ENCODE data around the gene FFAR2. TPM values are rescaled to one million over a fixed set of nuclear protein-coding genes. Genes with fewer than 3 reads are reported as not detected.

Gene FFAR2
- total and polyA plus RNA-seq, 9 of the 15 experiments (the other 6 are each of a cell fraction or from before 2014, with no cell fraction given) = not detected

- ChIA-PET CTCF (ENCODE audit: low intra/inter-chr PET ratio) (no interaction called here), POLR2A (no interaction called here)
- Histone ChIP-seq H3K9ac (ENCODE audit: insufficient read depth in 1 of 2, low read depth in 2 of 2, low read length in 2 of 2) (no peak overlapping the region), H2AFZ (ENCODE audit: low read depth, low read length) (no peak overlapping the region), H3K79me2 (ENCODE audit: control insufficient read depth, insufficient read depth, low read length) (no peaks in the 10 kb centered on the region), H3K27ac (ENCODE audit: extremely low read depth, low read depth, low read length) (no peak overlapping the region), H3K36me3 (ENCODE audit: control insufficient read depth, insufficient read depth, low read length) (no peaks in the 10 kb centered on the region), H4K20me1 (replicated peaks; ENCODE audit: control insufficient read depth, insufficient read depth, low read length) (no peaks in the 10 kb centered on the region), H3K9me1 (ENCODE audit: control insufficient read depth, insufficient read depth, low read length) (no peaks in the 10 kb centered on the region), H3K4me1 (replicated peaks in 1 of 2; ENCODE audit: control insufficient read depth in 2 of 2, insufficient read depth in 2 of 2, low read length in 2 of 2) (peaks cover 0 to 14% of the 10 kb centered on the region in 2 experiments; a peak in 2 of 5 replicates), H3K4me3 (no peak overlapping the region), H3K4me2 (ENCODE audit: insufficient read depth, low read length) (no peak overlapping the region), H3K9me3 (replicated peaks; ENCODE audit: control insufficient read depth, insufficient read depth, low read depth, low read length) (no peaks in the 10 kb centered on the region), H3K27me3 (ENCODE audit: control insufficient read depth in 2 of 2, insufficient read depth in 2 of 2, low read length in 2 of 2) (peaks cover 45 to 70% of the 10 kb centered on the region in 2 experiments)
- WGBS (ENCODE audit: insufficient coverage, low coverage, missing lambda C conversion rate) = 18% methylated on average over 25 of the region's 27 CpGs
- no peak for FAIRE-seq
- ATAC-seq = no peak
- TF ChIP-seq BCL6 (CRISPR knock-in tag; IDR thresholded peaks at IDR 0.05) (no peak), RFX7 (CRISPR knock-in tag; IDR thresholded peaks at IDR 0.05) (no peak), ZBTB5 (IDR thresholded peaks at IDR 0.05) (no peak), ZNF639 (CRISPR knock-in tag; conservative IDR thresholded peaks at IDR 0.05 in 1 of 2, IDR thresholded peaks at IDR 0.05 in 1 of 2) (no peak), EP300 (IDR thresholded peaks at IDR 0.05; ENCODE audit: low read length) (no peak), TRIM24 (IDR thresholded peaks at IDR 0.05) (no peak), ELF1 (tag; IDR thresholded peaks at IDR 0.05) (no peak), MCM7 (IDR thresholded peaks at IDR 0.05) (no peak), TCFL5 (CRISPR knock-in tag; conservative IDR thresholded peaks at IDR 0.05) (no peak), BMI1 (IDR thresholded peaks at IDR 0.05; ENCODE audit: low read length) (no peak), ZNF280B (CRISPR knock-in tag; IDR thresholded peaks at IDR 0.05) (no peak), USF1 (CRISPR knock-in tag; IDR thresholded peaks at IDR 0.05) (no peak), SRF (CRISPR knock-in tag; IDR thresholded peaks at IDR 0.05) (no peak), ZNF764 (CRISPR knock-in tag; IDR thresholded peaks at IDR 0.05; ENCODE audit: low read depth) (no peak), ZNF561 (CRISPR knock-in tag; conservative IDR thresholded peaks at IDR 0.05) (no peak), ZNF354B (CRISPR knock-in tag; IDR thresholded peaks at IDR 0.05) (no peak), KLF10 (CRISPR knock-in tag; IDR thresholded peaks at IDR 0.05) (no peak), NFRKB (IDR thresholded peaks at IDR 0.05; ENCODE audit: low read depth) (no peak), CBFB (CRISPR knock-in tag; IDR thresholded peaks at IDR 0.05) (no peak)
- DNase-seq (ENCODE audit: extremely low read depth in 1 of 4, low spot score in 3 of 4) = no peak
- no TSS peak for BruUV-seq (replicated peaks)
- in situ Hi-C loops (cut with MboI) (no loop called here), intact Hi-C loops (cut with micrococcal nuclease) (no loop called here)
Measured at GRCh38 chr19:35449359-35450043, 1.4 kb downstream of the FFAR2 start.
